SK-N-SH (cell line): ENCODE data around the gene PIK3CA. TPM values are rescaled to one million over a fixed set of nuclear protein-coding genes. Genes with fewer than 3 reads are reported as not detected.

Experiments
- CTCF ChIA-PET: fragments of 300-600, 350-600 bp; formaldehyde crosslinking; extraction: SDS; loops from one replicate; lab custom pipeline; 2021; lab: Yijun Ruan, JAX
- POLR2A ChIA-PET: fragments of 350-600 bp; sonication (Branson Sonifier 250); formaldehyde crosslinking; extraction: SDS; loops from one replicate; lab custom pipeline; 2020; ENCODE audit warnings: antibody characterized with exemption, inconsistent platforms; lab: Yijun Ruan, JAX
- DNase-seq: peaks from one replicate; pipeline ENCODE4 v3.0.0; 2012
- H2AFZ ChIP-seq: fragments of 200-600 bp; sonication (generic); 2 replicates; pipeline ENCODE4 v1.8.1; 2016; ENCODE audit warnings: antibody characterized with exemption, mild to moderate bottlenecking, low read depth
- H3F3A ChIP-seq: fragments of 200-600 bp; sonication (generic); replicated peaks from 2 replicates; pipeline ENCODE3; 2016; ENCODE audit warnings: antibody characterized with exemption, mild to moderate bottlenecking; ENCODE audit not compliant: insufficient read depth
- H3K27ac ChIP-seq, 2 experiments: fragments of 200-500 bp in 1 of 2; fragments of 200-600 bp in 1 of 2; sonication (Bioruptor generic) in 1 of 2; sonication (generic), shearing (Covaris generic) in 1 of 2; 2 replicates each; pipeline versions ENCODE4 v1.5.1 to v1.6.1; 2014 to 2016; ENCODE audit warnings: low read depth in 2 of 2, inconsistent platforms in 1 of 2, low read length in 1 of 2, mild to moderate bottlenecking in 1 of 2, mixed read lengths in 1 of 2
- H3K27me3 ChIP-seq: fragments of 200-600 bp; sonication (generic), shearing (Covaris generic); 2 replicates; pipeline ENCODE4 v1.6.1; 2016; ENCODE audit warnings: mixed run types; ENCODE audit not compliant: insufficient read depth
- H3K36me3 ChIP-seq, 2 experiments: fragments of 200-500 bp in 1 of 2; fragments of 200-600 bp in 1 of 2; sonication (Bioruptor generic) in 1 of 2; sonication (generic) in 1 of 2; replicated peaks in 1 of 2; 2 replicates each; pipeline versions ENCODE3 to v1.5.1; 2014 to 2016; ENCODE audit warnings: low read length in 1 of 2, mild to moderate bottlenecking in 1 of 2; ENCODE audit not compliant: insufficient read depth in 2 of 2, control insufficient read depth in 1 of 2
- H3K4me1 ChIP-seq, 2 experiments: fragments of 200-500 bp in 1 of 2; fragments of 200-600 bp in 1 of 2; sonication (Bioruptor generic) in 1 of 2; sonication (generic), shearing (Covaris generic) in 1 of 2; 2 replicates each; pipeline versions ENCODE4 v1.5.1 to v1.6.1; 2014 to 2016; ENCODE audit warnings: low read depth in 1 of 2, low read length in 1 of 2, mixed run types in 1 of 2; ENCODE audit not compliant: insufficient read depth in 2 of 2, control insufficient read depth in 1 of 2
- H3K4me2 ChIP-seq: fragments of 200-600 bp; sonication (generic), shearing (Covaris generic); 2 replicates; pipeline ENCODE4 v1.6.1; 2017; ENCODE audit warnings: mixed run types
- H3K4me3 ChIP-seq, 2 experiments: fragments of 200-500 bp in 1 of 2; fragments of 200-600 bp in 1 of 2; sonication (Bioruptor generic) in 1 of 2; sonication (generic), shearing (Covaris generic) in 1 of 2; 2 replicates each; pipeline versions ENCODE4 v1.5.1 to v1.8.1; 2014 to 2016; ENCODE audit warnings: low read depth in 2 of 2, inconsistent platforms in 1 of 2, low read length in 1 of 2, mild to moderate bottlenecking in 1 of 2, mixed read lengths in 1 of 2, moderate library complexity in 1 of 2
- H3K79me2 ChIP-seq: fragments of 200-600 bp; sonication (generic); 2 replicates; pipeline ENCODE4 v1.8.1; 2017; ENCODE audit warnings: mild to moderate bottlenecking; ENCODE audit not compliant: insufficient read depth
- H3K9ac ChIP-seq: fragments of 200-600 bp; sonication (generic); 2 replicates; pipeline ENCODE4 v1.6.1; 2017; ENCODE audit warnings: mixed run types
- H3K9me2 ChIP-seq: fragments of 200-600 bp; sonication (generic); 2 replicates; pipeline ENCODE4 v1.6.1; 2017; ENCODE audit warnings: mixed run types
- H3K9me3 ChIP-seq: fragments of 200-600 bp; sonication (generic); 2 replicates; pipeline ENCODE4 v1.6.1; 2017; ENCODE audit warnings: mixed run types, mild to moderate bottlenecking, moderate library complexity
- H4K20me1 ChIP-seq: fragments of 200-600 bp; sonication (generic); 2 replicates; pipeline ENCODE4 v1.6.1; 2017; ENCODE audit warnings: mild to moderate bottlenecking, mixed run types; ENCODE audit not compliant: insufficient read depth
- ELF1 ChIP-seq: IDR thresholded peaks from 2 replicates; pipeline ENCODE4 v1.4.0; 2012
- EP300 ChIP-seq, 2 experiments: IDR thresholded peaks; 2 replicates each; pipeline versions ENCODE4 v1.4.0 to v1.6.1; 2012; ENCODE audit warnings: borderline replicate concordance in 1 of 2, low read depth in 1 of 2, low read length in 1 of 2
- EZH2phosphoT487 ChIP-seq: fragments of 200-600 bp; sonication (generic); IDR thresholded peaks from 2 replicates; pipeline ENCODE4 v1.6.1; 2017; ENCODE audit warnings: low read depth, mixed run types, mild to moderate bottlenecking, antibody characterized with exemption, moderate library complexity, borderline replicate concordance
- FOXJ3 ChIP-seq: sonication (generic); formaldehyde crosslinking; IDR thresholded peaks from 2 replicates; pipeline ENCODE4 v1.5.1; 2020; ENCODE audit warnings: mild to moderate bottlenecking, missing genetic modification reagents
- FOXM1 ChIP-seq: IDR thresholded peaks from 2 replicates; pipeline ENCODE4 v1.4.0; 2012; ENCODE audit warnings: low read depth, mild to moderate bottlenecking
- GABPA ChIP-seq: IDR thresholded peaks from 2 replicates; pipeline ENCODE4 v1.4.0; 2012; ENCODE audit warnings: low read depth, mild to moderate bottlenecking
- IRF3 ChIP-seq: fragments of 150-350 bp; IDR thresholded peaks from 2 replicates; pipeline ENCODE4 v1.6.1; 2016; ENCODE audit warnings: mild to moderate bottlenecking, low read depth, low read length
- MAX ChIP-seq: IDR thresholded peaks from 2 replicates; pipeline ENCODE4 v1.4.0; 2012; ENCODE audit warnings: low read depth
- NFIC ChIP-seq: IDR thresholded peaks from 2 replicates; pipeline ENCODE4 v1.4.0; 2012; ENCODE audit warnings: borderline replicate concordance
- RFX5 ChIP-seq: IDR thresholded peaks from 2 replicates; pipeline ENCODE4 v1.6.1; 2012; ENCODE audit warnings: mild to moderate bottlenecking, improper control_type of control experiment, low read length
- TAF1 ChIP-seq: IDR thresholded peaks from 2 replicates; pipeline ENCODE4 v1.6.1; 2012; ENCODE audit warnings: low read depth, mild to moderate bottlenecking, low read length, moderate library complexity, borderline replicate concordance
- TCF12 ChIP-seq: IDR thresholded peaks from 2 replicates; pipeline ENCODE4 v1.4.0; 2012
- TEAD4 ChIP-seq: IDR thresholded peaks from 2 replicates; pipeline ENCODE4 v1.4.0; 2012; ENCODE audit warnings: mild to moderate bottlenecking, borderline replicate concordance; ENCODE audit not compliant: insufficient read depth
- USF1 ChIP-seq: IDR thresholded peaks from 2 replicates; pipeline ENCODE4 v1.4.0; 2012; ENCODE audit warnings: low read depth, borderline replicate concordance
- WGBS: methylation state at CpG from one replicate; pipeline ENCODE4 v1.1.6; 2017; ENCODE audit warnings: low lambda C conversion rate; 5-methylcytosine and 5-hydroxymethylcytosine counted together
- polyA plus RNA-seq, 3 experiments: library from polyadenylated mRNA; depleted of rRNA; stranded (reverse); fragments of >200 nt; gene quantifications; 2 replicates each; pipeline ENCODE4 v1.2.3, GENCODE V29; 2012
- TF ChIP-seq, protein P1 (sequence below): fragments of 150-350 bp; IDR thresholded peaks from 2 replicates; pipeline ENCODE4 v1.6.1; 2017; ENCODE audit warnings: antibody characterized with exemption, low read length, low read depth, borderline replicate concordance
- TF ChIP-seq, protein P2 (sequence below): fragments of 200-600 bp; sonication (generic); IDR thresholded peaks from 2 replicates; pipeline ENCODE4 v1.6.1; 2017; ENCODE audit warnings: antibody characterized with exemption, mild to moderate bottlenecking, moderate library complexity
- TF ChIP-seq, protein P3 (sequence below): IDR thresholded peaks from 2 replicates; pipeline ENCODE4 v1.6.1; 2012; ENCODE audit warnings: mild to moderate bottlenecking, low read depth, low read length, moderate library complexity

PIK3CA gene
- polyA plus RNA-seq, 1 of the 3 experiments (the other 2 are of a cell fraction) = 3.2 TPM

DNA sequence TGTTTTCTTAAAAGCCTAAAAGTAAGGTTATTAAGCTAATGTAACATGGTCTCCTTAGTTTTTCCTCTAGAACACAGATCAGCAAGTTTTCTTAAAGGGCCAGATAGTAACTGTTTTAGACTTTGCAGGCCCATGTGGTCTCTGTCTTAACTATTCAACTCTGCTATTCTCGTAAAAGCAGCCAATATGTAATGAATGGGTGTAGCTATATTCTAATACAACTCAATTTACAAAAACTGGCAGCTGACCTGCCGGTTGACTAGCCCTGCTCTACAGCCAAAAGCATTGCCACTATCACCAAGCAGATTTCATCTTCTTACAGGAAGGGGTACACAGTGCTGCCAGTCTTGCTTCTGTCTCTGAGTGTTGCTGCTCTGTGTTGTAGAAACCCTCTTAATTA, 75.4 kb downstream of the PIK3CA start:
- H3K4me2 ChIP-seq = no peak overlapping the region
- no peak for TF ChIP-seq EZH2phosphoT487
- no peak for TF ChIP-seq TEAD4
- TF ChIP-seq RFX5 = no peak
- no peak for TF ChIP-seq USF1
- no peak for TF ChIP-seq FOXM1
- no peak for TF ChIP-seq NFIC
- no peak for TF ChIP-seq EP300 (IDR thresholded peaks at IDR 0.05; ENCODE audit: borderline replicate concordance in 1 of 2, low read depth in 1 of 2, low read length in 1 of 2)
- no peak for TF ChIP-seq ELF1
- TF ChIP-seq, protein P1, sequence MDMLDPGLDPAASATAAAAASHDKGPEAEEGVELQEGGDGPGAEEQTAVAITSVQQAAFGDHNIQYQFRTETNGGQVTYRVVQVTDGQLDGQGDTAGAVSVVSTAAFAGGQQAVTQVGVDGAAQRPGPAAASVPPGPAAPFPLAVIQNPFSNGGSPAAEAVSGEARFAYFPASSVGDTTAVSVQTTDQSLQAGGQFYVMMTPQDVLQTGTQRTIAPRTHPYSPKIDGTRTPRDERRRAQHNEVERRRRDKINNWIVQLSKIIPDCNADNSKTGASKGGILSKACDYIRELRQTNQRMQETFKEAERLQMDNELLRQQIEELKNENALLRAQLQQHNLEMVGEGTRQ = no peak
- TF ChIP-seq MAX = no peak
- TF ChIP-seq TCF12 = no peak
- TF ChIP-seq FOXJ3 = no peak
- TF ChIP-seq IRF3 = no peak
- TF ChIP-seq, protein P2, sequence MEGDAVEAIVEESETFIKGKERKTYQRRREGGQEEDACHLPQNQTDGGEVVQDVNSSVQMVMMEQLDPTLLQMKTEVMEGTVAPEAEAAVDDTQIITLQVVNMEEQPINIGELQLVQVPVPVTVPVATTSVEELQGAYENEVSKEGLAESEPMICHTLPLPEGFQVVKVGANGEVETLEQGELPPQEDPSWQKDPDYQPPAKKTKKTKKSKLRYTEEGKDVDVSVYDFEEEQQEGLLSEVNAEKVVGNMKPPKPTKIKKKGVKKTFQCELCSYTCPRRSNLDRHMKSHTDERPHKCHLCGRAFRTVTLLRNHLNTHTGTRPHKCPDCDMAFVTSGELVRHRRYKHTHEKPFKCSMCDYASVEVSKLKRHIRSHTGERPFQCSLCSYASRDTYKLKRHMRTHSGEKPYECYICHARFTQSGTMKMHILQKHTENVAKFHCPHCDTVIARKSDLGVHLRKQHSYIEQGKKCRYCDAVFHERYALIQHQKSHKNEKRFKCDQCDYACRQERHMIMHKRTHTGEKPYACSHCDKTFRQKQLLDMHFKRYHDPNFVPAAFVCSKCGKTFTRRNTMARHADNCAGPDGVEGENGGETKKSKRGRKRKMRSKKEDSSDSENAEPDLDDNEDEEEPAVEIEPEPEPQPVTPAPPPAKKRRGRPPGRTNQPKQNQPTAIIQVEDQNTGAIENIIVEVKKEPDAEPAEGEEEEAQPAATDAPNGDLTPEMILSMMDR = no peak
- TF ChIP-seq, protein P3, sequence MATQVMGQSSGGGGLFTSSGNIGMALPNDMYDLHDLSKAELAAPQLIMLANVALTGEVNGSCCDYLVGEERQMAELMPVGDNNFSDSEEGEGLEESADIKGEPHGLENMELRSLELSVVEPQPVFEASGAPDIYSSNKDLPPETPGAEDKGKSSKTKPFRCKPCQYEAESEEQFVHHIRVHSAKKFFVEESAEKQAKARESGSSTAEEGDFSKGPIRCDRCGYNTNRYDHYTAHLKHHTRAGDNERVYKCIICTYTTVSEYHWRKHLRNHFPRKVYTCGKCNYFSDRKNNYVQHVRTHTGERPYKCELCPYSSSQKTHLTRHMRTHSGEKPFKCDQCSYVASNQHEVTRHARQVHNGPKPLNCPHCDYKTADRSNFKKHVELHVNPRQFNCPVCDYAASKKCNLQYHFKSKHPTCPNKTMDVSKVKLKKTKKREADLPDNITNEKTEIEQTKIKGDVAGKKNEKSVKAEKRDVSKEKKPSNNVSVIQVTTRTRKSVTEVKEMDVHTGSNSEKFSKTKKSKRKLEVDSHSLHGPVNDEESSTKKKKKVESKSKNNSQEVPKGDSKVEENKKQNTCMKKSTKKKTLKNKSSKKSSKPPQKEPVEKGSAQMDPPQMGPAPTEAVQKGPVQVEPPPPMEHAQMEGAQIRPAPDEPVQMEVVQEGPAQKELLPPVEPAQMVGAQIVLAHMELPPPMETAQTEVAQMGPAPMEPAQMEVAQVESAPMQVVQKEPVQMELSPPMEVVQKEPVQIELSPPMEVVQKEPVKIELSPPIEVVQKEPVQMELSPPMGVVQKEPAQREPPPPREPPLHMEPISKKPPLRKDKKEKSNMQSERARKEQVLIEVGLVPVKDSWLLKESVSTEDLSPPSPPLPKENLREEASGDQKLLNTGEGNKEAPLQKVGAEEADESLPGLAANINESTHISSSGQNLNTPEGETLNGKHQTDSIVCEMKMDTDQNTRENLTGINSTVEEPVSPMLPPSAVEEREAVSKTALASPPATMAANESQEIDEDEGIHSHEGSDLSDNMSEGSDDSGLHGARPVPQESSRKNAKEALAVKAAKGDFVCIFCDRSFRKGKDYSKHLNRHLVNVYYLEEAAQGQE = no peak
- no peak for TF ChIP-seq TAF1
- no peak for TF ChIP-seq GABPA
- CTCF ChIA-PET = interaction anchor here (0.6 to 2.6 kb wide), 5 partner anchors 9 to 210 kb away, joined by 3 to 5 read pairs (median 3); no protein-coding TSS in a partner anchor
- H3K36me3 ChIP-seq = peaks cover 53 to 62% of the 10 kb centered on the region in 2 experiments
- no peak overlapping the region for H3K4me3 ChIP-seq
- DNase-seq = no peak
- no peaks in the 10 kb centered on the region for H3K9me2 ChIP-seq
- no peak overlapping the region for H3K9ac ChIP-seq
- 96% methylated on average over 2 of the region's 2 CpGs for WGBS
- no peak overlapping the region for H2AFZ ChIP-seq
- H3K4me1 ChIP-seq = no peaks in the 10 kb centered on the region; a peak in 1 of 4 replicates
- POLR2A ChIA-PET = no interaction called here
- H3F3A ChIP-seq = no peaks in the 10 kb centered on the region
- no peaks in the 10 kb centered on the region for H3K27me3 ChIP-seq
- no peaks in the 10 kb centered on the region for H4K20me1 ChIP-seq
- H3K27ac ChIP-seq = no peak overlapping the region
- H3K79me2 ChIP-seq = no peaks in the 10 kb centered on the region
- no peaks in the 10 kb centered on the region for H3K9me3 ChIP-seq
